T-helper 2 cell treated with Interferon-gamma antibody and Interleukin-4, amounts not matched to agents 100 ng/mL and 5 ng/mL, for 36 hours (primary cell): ENCODE results near the gene MEN1. TPM values are rescaled to one million over a fixed set of nuclear protein-coding genes. Genes with fewer than 3 reads are reported as not detected.

Source experiments
- intact Hi-C: fragments of 100-400 bp; cut with micrococcal nuclease; formaldehyde crosslinking; loops from one replicate; pipeline ENCODE4 v1.15.1; 2023
- total RNA-seq: library from RNA; stranded (reverse); gene quantifications from 2 replicates; pipeline ENCODE4 v1.2.3, GENCODE V29; 2022

MEN1 gene
- total RNA-seq, 1 donor from 2014 or later: 31.5 TPM

DNA sequence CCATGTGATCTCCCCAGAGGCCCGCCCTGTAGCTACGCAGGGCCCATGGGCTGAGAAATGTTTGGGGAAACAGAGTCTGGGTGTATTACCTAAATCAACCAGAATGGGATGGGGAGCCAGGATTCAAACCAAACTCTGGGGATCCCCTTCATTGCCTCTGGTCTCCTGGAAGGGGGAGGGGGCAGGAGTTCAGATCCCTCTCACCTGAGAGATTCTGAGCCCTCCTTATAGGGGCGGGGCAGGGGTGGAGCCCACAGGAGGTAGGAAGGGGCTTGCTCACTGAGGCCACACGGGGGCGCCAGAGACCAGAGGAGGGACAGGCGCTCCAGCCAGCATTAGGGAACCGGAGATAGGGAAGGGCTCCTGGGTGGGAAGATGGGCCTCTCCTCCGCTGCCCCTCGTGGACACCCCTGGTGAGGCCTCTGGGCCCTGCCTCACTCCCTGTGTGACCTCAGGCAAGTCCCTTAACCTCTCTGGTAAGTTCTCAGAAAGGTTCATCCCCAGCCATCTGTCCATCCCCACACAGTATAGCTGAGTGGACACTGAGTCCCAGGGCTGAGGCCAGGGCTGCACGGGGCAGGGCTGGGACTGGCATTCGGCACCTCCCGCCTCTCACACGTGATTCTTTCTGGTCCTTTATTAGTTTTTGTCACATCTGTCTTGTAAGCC, 36.8 kb upstream of the MEN1 start:
- intact Hi-C loops: loop anchor here (1.0 to 5.0 kb wide), 5 partner anchors 41 to 270 kb away; partner anchors contain the start of genes ARL2, ATG2A and ZNHIT2

DNA sequence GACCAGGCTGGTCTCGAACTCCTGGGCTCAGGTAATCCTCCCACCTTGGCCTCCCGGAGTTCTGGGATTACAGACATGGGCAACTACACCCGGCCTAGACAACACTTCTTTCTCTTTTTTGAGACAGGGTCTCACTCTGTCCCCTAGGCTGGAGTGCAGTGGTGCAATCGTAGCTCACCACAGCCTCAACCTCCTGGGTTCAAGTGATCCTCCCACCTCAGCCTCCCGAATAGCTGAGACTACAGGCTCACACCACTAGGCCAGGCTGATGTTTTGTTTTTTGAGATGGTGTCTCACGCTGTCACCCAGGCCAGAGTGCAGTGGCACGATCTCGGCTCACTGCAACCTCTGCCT, 35.4 kb upstream of the MEN1 start:
- intact Hi-C loops: loop anchor here (2.0 to 5.0 kb wide), 2 partner anchors 71 to 167 kb away; partner anchors contain the start of genes ARL2 and ATG2A

DNA sequence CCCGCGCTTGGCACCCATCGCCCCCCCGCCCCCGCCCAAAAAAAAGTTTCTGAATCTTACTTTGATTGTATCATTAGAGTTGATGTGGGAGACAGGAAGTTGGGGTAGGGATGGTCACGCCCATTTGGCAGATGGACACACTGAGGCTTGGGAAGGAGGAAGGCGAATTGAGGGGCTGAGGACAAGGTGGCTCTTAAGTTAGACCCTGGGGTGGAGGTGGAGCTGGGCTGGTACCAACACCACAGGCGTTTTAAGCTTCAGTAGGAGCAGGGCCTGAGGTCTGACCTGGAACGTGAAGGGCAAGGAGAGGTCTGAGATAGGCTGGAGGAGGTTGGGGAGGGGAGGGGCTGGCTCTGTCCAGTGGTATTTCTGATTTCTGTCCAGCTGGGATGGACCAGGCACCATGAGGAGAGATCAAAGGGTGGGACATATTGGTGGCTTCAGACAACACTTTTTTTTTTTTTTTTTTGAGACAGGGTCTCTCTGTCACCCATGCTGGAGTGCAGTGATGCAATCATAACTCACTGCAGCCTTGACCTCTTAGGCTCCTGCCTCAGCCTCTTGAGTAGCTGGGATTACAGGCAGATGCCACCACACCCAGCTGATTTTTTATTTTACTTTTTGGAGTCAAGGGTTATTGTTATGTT, 34.9 kb upstream of the MEN1 start:
- intact Hi-C loops: loop anchor here (5.0 kb wide), 1 partner anchor 167 kb away; the partner anchor contains the start of gene ARL2

DNA sequence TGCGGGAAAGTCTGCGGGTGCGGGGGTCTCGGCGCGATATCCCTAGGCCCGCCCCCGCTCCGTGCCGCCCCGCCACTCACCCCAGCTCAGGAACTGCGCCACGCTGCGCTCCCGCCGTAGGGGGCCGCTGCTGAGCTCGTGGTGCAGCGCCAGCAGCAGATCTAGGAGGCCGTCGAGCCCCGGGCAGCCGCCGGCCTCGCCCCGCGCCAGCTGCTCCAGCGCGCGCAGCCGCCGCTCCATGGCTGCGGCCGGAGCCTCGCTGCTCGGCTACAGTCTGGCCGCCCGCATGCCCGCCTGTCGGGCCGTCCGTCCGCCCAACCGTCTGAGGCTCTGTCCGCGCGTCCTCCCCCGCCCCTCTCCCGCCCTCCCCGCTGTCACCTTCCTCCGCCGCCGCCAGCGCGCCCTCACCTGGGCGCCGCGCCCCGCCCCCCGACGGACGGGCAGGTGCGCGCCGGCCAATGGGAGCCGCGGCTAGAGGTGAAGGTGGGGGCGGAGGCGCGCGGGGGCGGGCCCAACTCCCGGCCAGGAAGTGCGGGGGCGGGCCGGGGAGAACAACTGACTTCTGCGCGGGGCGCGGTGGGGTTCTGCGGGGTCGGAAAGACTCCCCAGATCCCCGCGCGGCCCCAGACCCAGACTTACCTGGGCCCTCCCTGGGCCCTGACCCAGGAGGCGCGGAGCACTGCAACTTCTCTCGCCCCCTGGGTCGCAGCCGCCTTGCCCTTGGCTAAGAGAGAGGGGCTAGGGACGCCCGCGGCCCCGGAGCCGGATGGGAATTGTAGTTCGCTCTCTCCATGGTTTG, 34.2 kb upstream of the MEN1 start, which contains the start of gene CDC42BPG:
TSS of gene CDC42BPG (minus strand) at position 324 of the 799 bp plus-strand sequence. CDS start at position 240, 84 bp downstream.
- intact Hi-C loops: loop anchor here (5.0 kb wide), 1 partner anchor 168 kb away; the partner anchor contains the start of gene ARL2

DNA sequence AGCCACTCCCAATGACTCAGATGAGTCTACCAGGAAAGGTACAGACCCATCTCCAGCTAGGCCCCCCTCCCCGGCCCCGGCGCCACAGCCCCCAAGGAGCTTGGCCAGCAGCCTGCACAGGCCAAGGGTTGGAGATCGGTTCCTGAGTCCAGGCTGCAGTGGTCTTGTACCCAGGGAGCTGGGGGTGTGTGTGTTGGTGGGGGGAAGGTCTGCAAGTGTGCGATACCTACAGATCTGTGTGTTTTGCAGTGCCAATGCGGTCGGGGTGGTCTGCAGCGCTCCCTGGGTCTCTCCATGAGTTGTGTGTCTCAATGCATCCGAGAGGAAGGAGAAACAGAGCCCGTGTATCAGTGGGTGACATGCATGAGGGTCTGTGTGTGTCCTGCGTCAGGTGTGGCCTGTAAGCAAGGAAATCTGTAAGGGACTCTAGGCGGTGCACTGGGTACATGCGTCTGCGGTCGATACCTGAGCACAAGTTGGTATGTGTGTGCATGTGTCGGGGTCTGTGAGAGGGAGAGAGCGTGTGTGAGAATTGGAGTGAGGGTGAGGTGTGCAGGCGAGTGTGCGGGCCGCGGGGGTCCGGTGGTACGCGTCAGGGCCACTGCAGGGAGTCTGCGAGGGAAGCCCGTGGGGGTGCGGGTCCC, 33.5 kb upstream of the MEN1 start:
- intact Hi-C loops: no loop called here

DNA sequence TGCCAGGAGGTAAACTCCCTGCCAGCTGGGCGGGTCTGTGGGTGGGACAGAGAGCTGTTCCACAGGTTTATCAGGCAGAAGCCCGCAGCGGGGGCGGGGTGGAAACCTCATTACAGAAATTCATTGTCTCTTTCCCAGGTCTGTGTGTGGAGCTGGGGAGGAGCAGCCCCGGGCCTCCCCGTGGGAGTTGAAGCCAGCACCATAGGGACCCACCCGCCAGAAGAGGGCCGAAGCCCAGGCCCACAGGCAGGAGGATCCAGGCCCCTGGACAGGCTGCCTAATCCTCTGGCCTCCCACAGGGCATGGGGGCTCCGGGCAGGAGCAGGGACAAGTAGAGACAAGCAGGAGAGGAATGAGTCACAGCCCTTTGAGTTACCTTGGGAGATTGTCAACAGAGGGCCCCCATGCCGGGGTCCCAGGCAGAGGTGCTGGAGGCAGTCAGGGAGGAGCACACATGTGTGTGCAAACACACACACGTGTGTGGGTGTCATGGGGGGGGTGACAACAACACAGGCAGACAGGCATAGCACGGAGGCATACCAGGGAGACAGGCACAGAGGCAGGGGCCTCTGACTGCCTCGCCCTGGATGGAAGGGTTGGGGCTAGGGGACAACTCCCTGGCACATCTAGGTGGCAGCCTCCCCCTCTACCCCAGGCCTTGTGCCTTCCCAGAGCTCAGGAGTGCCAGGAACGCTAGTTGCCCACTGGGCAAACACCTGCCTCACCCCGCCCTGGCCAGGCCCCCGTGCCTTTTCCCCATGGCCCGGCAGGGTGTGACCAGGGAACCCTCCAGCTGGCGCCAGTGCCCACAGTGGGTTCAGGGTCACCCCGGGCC, 32.7 kb upstream of the MEN1 start:
- intact Hi-C loops: no loop called here

DNA sequence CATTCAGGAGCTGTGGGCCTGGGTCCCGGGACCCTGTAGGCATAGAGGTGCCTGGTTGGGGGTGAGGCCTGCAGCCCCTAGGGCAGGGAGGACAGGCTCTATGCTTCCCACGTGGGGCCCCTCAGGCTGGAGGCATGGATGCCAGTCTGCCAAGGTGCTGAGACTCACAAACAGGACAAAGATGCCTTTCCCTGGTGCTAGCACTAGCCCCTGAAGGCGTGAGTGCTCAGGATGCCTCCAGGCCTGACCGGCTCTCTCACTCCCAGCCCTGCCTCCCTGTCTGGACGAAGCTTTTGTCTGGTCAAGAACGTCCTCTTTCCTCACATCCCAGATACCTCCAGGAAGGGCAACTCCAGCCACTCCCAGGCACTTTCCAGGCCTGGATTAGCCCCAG, 32.0 kb upstream of the MEN1 start:
- intact Hi-C loops: no loop called here

DNA sequence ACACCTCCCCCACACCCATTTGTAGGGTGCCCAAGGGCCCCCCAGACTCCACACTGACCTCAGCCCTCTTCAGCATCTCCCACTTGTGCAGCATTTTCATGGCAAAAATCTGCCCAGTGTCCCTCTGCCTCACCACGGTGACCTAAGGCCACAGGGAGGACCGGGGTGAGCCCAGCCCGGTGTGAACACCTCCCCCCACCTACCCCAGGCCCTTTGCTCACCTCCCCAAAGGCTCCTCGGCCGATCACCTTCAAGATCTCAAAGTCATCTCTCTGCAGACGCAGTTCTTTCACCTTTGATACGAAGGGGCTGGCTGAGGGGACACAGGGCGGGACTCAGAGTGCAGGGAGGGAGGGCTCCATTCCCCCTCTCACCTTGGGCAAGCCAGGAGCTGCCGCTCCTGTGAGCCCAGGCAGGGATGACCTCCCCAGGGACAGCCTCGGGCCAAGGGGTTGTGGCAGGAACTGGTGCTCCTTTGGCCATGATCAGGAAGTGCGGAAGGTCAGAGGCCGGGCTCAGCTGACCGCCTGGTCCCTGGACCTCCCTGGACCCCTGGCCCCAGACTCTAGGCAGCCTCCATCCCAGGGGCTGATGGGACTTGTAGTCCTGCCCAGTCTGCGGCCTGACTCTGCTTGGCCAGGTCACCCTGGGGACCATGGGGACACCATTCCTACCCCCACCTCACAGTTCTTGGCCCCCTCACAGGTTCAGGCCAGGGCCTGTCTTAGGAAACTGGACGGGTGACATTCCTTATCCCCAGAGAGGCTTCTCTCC, 31.4 kb upstream of the MEN1 start:
- intact Hi-C loops: no loop called here

DNA sequence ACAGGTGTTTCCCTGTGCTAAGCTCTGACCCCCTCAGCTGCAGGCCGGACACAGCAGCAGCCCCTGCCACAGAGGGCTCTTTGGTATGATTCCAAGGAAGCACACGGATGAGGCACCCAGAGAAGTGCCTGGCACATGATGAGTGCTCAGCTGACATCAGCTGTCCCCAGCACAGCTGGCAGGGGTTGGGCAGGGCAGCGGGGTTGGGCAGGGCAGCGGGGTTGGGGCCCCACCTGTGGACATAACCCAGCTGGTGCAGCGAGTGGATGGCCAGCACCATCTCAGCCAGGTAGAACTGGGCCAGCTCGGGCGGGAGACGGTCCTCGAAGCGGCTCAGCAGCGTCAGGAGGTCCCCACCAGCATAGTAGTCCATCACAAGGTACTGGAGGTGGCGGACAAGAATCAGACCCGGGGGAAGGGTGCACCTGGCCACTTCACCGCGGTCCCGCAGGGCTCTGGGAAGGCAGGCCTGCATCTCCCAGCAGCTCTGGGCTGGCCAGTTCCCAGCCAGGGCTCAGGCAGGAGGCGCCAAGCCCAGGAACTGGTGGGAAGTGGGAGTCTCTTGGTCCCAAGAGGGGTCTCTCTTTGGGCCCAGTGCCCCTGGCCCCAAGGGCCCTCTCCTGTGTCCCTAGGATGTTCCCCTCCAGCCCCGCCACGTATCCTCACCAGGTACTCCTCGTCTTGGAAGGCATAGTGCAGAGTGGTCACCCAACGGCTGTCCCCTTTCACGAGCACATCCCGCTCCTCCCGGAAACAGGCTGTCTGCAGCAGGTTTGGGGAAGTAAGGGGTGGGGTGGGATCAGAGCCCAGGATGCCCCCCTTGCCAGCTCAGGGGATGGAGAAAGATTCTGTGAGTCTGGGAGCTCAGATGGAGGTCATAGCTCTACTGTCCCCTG, 29.8 kb upstream of the MEN1 start:
- intact Hi-C loops: no loop called here

DNA sequence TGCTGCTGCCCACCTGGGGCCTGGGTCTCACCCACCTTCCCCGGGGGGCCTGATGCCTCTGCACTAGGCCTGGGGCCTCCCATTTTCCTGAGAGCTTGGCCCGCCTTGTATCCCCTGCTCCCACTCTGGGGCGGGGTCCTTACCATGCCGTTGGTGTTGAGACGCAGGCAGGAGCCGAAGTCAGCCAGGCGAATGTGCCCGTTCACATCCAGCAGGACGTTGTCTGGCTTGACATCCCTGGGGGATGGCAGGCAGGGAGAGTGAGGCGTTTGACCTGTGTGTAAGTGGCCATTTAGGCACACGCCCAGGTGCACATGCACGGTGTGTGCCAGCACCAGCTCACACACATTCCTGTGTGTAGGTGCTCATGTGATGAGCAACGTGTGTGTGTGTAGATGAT, 29.0 kb upstream of the MEN1 start:
- intact Hi-C loops: no loop called here

DNA sequence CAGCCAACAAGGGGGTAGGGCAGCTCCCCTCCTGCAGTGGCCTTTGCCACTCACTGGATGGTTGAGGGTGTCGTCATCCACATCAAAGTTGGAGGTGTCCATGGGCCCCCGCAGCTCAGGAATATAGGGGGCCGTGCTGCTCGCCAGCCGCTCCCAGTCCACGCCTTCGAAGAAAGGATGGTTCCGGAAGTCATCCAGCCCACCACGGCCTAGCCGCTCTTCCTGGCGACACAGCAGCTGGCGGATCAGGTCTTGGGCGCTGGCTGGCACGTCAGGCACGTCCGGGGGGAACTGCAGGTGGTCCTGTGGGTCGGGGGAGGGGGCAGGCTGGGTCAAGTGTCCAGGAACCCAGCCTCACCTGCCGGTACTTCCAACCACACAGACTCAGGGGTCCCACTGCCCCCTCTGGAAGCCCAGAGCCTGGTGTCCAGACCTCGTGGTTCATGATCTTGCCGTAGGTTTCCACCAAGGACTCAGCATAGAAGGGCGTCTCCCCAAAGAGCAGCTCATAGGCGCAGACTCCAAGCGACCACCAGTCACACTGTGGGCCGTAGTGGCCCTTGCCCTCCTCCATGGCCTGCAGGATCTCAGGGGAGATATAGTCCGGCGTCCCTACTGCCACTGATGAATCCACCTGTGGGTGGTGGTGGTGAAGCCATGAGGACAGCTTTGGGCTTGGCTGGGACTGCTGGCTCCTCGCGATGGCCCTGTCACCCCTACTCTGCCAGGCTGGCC, 28.4 kb upstream of the MEN1 start:
- intact Hi-C loops: no loop called here

DNA sequence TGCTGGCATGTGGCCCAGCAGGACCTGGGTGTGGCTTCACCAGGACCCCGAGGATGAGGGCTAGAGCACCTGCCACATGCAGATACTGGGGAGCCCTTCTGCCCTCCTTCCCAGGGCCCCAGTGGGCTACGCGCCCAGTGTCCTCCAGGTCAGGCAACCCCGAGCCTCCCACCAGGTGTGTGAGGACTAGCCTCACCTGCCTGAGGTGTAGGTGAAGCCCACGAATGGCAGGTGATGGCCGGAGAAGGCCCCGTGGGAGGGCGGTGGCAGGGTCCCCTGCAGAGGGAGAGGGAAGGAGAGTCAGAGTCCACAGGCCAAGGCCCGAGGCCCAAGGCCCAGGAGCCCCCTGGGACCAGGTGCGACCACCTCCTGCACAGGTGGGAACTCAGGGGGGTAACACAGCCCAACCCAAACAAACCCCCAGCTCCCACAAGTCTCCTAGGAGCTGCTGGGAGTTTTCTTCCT, 27.6 kb upstream of the MEN1 start:
- intact Hi-C loops: no loop called here

DNA sequence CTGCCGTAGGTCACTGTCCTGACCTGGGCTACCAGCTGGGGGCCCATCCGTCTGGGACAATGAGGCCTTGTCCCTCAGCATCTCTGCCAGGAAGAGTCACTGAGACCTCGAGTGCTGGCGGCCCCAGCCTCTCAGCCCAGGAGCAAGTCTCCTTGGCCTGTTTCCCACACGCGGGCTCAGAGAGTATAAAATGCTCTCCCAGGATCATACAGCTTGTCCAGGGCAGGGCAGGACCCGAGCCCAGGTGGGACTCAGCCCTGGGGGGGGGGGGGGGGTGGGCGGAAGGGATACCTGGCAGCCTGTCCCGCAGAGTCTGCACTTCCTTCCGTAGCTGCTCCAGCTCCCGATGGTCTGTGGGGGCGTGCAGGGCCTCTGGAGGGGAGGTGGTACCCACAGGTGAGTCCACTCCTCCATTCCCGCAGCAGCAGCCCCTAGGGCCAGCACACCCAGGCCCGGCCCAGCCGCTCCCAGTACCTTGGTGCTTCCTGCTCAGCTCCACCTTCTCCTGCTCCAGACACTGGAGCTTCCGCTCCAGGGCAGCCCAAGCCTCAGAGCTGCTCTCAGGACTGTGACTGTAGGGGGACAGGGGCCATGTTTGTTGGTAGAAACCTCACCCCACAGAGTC, 26.2 kb upstream of the MEN1 start:
- intact Hi-C loops: no loop called here

DNA sequence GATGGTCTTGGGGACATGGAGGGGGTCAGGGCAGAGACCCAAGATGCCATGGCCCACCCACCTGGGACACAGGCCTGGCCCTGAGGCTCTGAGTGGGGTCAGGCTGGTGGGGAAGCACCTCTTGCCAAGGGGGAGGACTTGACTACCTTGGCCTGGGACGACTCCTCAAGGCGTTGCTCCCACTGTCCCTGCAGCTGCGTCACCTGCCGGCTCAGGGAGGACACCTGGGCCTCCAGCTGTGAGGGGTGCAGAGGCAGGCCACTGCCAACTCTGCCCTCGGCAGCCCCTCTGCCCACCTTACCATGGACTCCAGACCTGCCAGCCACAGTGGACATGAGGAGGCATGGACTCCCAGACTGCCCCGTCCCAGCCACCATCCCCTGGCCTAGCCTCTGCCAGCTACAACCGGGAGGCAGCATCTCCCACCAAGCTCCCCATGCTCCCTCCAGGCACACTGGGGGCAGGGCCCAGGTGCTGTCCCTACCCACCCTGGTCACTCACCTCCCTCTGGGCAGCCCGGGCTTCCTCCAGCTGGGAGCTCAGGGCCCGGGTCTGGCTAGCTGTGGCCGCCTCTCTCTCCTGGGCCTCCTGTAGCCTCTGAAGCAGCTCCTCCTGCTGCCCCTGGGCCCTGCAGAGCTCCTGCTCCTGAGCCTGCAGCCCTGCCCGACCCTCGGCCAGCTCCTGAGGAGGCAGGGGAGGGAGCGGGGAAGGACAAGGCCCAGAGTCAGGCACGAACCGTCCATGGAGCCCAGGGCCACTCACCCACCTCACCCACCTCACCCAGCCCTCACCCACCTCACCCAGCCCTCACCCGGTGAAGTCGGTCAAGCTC, 25.5 kb upstream of the MEN1 start:
- intact Hi-C loops: no loop called here

DNA sequence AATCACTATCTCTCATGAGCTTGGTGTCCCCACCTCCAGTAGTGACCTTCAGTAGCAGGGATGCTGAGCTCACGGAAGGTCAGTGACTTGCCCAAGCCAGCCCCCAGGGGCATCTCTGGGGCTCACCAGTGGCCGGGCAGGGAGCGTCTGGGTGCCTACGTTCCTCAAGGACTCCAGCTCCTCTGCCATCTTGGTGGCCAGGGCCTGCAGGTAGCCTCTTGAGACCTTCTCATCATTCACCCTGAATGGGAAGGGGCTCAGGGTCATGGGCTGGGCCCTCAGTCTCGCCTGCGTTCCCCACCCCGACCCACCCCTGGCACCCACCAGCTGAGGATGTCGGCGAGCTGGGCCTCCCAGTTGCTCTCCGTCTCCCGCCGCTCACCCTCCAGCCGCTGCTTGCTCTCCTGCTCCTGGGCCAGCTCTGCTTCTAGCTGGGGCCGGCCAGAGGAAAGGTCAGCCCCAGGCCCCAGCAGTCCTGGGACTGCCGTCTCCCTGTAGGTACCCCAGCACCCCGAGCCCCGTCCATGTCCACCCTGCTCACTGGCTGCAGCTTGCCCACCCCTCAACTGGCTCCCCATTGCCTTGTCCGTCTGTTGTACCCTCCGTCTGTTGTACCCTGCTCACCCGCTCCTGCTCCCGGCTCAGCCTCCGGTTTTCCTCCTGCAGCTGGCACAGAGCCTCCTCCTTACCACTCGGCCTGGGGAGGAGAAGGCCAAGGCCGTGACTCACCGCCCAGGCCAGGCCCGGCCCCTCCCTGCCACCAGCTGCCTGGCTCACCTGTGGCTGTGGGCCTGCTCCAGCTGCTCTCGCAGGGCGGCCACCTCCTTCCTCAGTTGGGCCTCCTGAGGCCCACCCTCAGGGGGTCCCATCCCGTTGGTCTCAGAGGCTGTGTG, 24.6 kb upstream of the MEN1 start:
- intact Hi-C loops: no loop called here
